NCI-H146 (cell line): ENCODE data around the gene ABTB2.
"Not testable (repeated sequence)": the region's sequence is repeated elsewhere in the genome, so short reads cannot be mapped to it uniquely, and the experiment has no call there.

Experiments
- DNase-seq: peaks from one replicate; lab custom pipeline; 2025; lab: John Stamatoyannopoulos, UW

Gene ABTB2

DNA sequence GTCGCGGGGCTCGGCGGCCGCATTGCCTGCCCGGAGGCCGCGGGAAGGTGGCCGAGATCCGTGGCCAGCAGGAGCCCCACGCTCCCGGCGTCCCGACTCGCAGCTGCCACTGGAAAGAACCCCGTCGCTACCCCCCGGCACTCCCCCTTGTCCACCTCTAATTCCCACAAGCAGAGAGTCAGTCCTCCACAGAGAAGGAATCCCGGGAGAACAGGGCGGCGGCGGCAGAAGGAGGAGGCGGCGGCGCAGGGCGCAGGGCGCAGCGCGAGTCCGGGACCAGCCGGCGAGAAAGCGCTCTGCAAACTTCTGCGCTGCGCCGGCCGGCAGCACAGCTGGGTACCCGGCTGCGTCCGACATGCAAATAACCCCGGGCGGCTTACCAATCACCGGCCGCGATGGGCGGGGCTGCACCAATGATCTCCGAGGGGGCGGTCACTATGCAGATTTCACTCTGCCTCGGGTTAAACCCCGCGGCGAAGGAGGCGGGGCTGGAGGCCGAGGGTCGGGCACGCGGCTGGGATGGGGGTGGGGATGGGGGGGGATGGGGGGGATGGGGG is at the start of gene ABTB2:
ABTB2 (minus strand) TSS at position 310 of the 557 bp plus-strand sequence.
- peak; percentile 99 for DNase-seq

GRCh38 chr11:34407121-34407813 is 49.5 kb upstream of the ABTB2 start:
- DNase-seq, result no peak

DNA sequence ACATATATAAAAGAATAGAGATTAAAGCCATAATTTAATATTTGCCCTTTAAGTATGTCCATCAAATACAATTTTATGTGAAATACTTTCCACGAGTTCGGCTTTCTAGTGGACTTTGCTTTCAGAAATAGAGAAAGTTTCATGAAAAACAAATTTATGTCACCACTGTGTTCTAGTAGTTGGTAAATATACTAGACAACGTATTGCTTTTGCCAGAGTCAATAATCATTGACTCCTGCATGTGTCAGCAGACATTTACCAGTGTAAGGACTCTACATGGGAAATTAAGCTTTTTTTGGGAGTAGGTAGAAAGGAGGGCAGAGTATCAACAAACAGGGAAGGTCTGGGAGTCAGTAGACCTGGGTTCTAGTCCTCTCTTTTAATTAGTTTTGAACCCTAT is 48.6 kb upstream of the ABTB2 start:
- DNase-seq, result no peak

- DNase-seq, result no peak
Observed at GRCh38 chr11:34405079-34405858, 47.5 kb upstream of the ABTB2 start.

- DNase-seq, result no peak
Observed at GRCh38 chr11:34404280-34404679, 46.5 kb upstream of the ABTB2 start.

DNA sequence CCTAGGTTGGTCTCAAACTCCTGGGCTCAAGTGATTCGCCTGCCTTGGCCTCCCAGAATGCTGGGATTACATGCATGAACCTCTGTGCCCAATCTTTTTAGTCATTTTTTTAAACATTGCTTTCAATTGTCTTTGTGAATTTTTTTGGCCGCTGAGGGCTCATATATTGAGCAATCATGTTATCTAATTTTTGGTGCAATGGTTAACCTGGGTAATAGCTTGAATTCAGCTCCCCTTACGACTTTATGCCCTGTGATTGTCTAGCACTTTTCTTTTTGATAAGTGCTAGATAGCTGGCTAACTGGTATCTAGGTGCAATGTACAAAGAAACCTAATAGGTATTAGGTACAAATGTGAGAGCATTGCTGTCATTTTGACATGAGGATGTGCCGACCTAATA is 45.6 kb upstream of the ABTB2 start:
- DNase-seq, result no peak

GRCh38 chr11:34397811-34398210 is 40.0 kb upstream of the ABTB2 start:
- DNase-seq, result no peak

DNA sequence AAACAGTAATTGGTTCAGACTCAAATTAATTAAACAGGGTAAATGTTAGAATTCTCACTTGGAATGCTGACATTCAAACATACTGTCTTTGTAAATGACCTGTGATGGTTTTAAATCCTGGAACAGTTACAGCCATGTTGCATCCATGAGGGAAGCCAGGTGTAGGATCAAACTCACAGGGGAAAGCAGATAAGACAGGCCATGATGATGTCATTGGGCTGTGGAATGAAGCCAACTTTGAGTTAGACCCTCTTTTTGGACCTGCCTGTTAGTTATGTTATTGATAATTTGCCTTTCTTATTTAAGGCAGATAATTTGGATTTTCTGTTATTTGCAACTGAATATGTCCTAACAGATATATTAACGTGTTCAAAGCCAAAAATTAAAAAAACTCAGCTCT is 39.3 kb upstream of the ABTB2 start:
- DNase-seq, result no peak

- DNase-seq, result peak; percentile 9
Observed at GRCh38 chr11:34395916-34396550, 38.2 kb upstream of the ABTB2 start.

- DNase-seq, result no peak
Observed at GRCh38 chr11:34394771-34395300, 37.0 kb upstream of the ABTB2 start.

GRCh38 chr11:34387653-34388052 is 29.8 kb upstream of the ABTB2 start:
- DNase-seq, result no peak

DNA sequence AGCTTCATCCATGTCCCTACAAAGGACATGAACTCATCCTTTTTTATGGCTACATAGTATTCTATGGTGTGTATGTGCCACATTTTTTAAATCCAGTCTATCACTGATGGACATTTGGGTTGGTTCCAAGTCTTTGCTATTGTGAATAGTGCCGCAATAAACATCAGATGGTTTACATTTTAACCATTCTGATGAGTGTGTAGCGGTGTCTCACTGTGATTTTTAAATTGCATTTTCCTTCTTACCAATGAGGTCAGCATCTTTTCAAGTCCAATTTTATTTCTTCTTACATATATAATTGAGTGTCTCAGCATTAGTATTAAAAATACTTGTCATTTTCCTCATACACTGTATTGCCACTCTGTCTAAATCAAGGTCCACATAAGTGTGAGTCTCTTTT is 28.5 kb upstream of the ABTB2 start:
- not testable (repeated sequence) for DNase-seq

GRCh38 chr11:34382532-34383276 is 24.9 kb upstream of the ABTB2 start:
- no peak for DNase-seq

DNA sequence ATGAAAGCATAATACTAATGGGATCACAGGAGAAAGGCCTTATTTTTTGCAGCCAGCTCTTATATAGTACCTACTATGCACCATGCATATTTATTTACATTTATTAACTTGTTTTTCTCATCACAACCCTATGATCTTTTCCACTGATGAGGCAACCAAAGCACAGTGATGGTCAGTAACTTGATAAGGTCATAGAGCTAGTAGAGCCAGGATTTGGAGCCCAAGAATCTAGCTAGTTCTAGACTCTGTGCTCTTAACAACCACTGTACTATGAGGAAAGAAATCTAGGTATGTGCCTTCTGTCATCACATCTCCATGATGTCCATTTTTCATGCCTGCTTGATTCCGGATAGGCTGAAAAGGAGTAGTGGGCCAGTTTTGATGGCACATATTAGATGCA is 24.0 kb upstream of the ABTB2 start:
- no peak for DNase-seq

GRCh38 chr11:34380696-34381095 is 22.9 kb upstream of the ABTB2 start:
- DNase-seq, result no peak

DNA sequence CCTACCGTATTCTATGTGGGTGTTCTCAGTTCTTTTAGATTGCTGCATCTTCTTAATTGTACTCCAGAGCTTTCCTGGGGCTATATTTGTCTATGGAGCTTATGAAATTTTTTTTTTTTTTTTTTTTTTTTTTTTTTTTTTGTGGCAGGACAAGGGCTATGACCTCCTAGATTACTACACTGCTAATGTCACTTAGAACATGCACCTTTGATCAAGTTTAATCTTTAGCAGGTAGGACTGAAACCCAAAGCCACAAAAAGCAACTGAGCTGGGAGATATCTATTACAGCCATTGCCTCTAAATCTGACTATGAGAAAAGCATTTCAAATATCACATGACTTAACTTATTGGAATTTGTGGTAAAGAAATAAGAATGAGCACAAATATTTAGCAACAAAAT is 21.7 kb upstream of the ABTB2 start:
- DNase-seq, result no peak

DNA sequence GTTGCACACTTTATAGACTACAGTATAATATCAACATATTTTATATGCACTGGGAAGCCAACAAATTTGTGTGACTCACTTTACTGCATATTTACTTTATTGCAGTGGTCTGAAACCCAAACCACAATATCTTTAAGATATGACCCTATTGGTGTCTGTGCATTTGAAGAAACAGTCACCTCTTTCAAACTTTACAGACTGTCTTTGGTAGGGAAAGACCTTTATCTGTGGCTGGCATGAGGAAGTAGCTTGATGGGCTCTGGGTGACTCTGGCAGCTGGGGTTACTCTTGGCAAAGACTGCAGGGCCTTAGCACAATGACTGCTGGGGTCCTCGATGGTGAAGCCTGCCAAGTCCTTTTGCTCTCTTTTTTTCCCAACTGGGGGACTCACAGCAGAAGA is 21.3 kb upstream of the ABTB2 start:
- DNase-seq, result no peak

DNA sequence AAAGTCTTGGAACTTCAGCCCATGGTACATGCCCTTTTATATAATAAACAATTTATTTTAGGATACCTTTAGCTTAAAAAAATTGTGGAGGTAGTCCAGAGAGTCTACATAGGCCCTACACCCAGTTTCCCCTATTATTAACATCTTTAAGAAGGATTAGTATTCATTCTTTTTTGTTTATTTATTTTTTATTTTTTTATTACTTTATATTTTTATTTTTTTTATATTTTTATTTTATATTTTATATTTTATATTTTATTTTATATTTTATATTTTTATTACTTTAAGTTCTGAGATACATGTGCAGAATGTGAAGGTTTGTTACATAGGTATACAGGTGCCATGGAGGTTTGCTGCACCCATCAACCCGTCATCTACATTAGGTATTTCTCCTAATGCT is 15.9 kb upstream of the ABTB2 start:
- no peak for DNase-seq

DNA sequence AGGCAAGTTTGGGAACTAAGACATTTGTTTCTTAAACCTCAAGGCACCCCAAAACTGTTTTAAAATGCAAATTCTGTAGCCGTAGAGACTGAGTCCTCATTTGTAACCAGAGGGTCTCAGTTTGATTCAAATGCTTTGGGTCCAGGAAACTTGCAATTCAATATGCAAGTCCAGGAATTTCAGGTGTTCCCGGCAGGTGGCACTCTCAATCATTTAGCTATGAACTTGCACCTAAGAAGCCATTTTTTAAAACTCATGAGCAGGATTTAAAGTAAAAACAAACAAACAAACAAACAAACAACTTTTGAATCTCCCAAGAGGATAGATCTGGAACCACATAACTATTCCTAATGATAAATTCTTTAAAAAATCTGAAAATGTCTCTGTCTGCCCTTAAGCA is 8.7 kb upstream of the ABTB2 start:
- peak; percentile 51 for DNase-seq

- DNase-seq, result no peak
Observed at GRCh38 chr11:34364102-34364501, 6.3 kb upstream of the ABTB2 start.

DNA sequence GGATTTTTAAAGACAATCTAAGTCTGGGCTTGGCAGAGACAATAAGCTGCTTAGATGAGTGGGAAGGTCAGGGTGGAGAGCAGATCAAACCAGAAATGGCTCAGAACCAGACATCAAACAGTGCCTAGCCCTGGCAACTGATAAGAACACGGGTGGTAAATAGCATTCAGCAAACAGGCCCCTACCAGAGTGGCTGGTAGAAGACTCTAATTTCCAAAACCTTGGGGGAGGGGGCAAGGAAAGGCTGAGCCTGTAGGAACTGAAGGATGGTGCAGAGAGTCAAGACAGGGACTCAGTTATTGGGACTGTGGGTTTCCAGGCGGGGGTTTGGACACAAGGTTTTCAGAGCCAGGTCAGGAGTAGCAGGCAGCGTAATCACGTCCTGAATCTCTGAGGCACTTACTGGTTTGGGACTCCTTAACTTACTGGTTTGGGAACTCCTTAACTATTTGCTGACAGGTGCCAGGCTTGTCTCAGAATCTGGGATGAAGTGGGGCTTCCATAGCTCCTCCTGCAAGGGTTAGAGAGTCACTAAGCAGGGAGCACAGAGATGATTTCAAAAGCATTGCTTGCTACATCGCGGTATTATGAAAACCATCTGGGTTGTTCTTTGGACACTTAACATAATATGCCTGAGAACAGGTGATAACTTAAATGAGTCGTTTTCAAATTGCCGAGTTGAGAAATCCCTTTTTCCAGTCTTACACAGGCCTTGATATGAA is 5.7 kb upstream of the ABTB2 start:
- DNase-seq, result no peak
